GF-D8 (cell line): Measurements from ENCODE around the gene METTL2B.
"Not testable (repeated sequence)": the region's sequence is repeated elsewhere in the genome, so short reads cannot be mapped to it uniquely, and the experiment has no call there.

Experiments
- DNase-seq: peaks from one replicate; lab custom pipeline; 2025; lab: John Stamatoyannopoulos, UW

The METTL2B gene

DNA sequence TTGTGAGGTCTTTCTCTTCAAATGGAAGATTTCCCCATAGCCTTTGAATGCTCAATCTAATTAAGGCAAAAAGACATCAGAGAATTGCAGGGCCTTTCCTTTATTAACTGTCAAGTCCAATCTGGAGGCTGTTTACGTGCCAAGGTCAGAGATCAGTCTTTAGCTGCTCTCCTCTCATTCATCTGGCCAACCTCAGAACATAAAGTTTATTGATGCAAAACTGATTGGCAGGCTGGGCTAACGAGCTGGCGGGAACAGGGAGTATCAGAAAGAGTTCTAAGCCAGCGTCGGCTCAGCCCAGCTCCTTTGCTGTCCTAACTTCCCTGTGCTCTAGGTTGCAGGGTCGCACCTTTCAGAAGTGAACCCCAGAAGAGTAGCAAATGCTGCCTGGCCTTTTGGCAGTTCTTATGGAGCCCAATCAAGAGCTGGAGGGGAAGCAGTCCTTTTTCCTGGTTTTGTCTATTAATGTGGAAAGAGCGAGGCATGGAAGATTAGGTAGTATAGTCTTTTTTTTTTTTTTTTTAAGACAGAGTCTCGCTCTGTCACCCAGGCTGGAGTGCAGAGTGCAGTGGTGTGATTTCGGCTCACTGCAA, 47.5 kb downstream of the METTL2B start:
- not testable (repeated sequence) for DNase-seq

DNA sequence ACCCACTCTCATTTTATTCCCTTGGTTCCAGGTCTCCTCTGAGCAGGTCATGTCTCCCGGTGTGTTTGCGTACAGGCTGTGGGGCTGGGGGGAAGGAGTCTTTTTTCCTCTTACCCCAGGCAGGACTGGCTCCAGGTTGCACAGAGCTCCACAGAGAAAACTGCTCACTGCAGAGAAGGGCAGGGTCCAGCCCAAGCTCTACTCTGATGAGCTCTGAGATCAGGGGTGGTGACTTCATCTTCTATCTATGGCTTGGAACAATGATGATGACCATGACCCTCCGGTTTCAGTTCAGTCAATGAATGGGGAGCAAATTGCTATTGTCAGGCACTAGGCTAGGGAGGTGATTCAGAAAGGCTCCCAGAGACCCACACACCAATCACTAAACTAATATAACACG, 49.0 kb downstream of the METTL2B start:
- DNase-seq = not testable (repeated sequence)

DNA sequence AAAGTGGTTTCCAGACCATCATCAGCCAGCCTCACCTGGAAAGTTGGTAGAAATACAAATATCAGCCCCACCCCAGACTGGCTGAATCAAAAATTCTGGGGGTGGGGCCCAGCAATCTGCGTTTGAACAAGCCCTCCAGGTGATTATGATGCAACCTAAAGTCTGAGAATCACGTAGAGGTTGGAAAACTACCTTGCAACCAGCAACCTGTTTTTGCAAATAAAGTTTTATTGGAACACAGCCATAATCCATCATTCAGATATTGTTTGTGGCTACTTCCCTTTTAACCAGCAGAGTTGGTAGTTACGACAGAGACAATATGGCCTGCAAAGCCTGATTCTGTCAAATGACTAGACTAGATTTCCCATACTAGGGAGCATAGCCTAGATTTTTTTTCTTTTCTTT, 49.5 kb downstream of the METTL2B start:
- DNase-seq = not testable (repeated sequence)

DNA sequence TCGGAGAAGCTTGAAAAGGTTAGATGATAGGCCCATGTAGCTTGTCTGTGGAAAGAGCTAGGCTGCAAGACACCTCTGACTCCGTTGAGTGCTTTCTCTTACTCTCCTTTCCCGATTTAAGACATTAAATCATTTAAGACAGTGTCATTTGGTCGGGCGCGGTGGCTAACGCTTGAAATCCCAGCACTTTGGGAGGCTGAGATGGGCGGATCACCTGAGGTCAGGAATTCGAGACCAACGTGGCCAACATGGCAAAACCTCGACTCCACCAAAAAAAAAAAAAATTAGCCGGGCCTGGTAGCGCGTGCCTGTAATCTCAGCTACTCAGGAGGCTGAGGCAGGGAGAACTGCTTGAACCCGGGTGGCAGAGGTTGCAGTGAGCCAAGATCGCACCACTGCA, 52.6 kb downstream of the METTL2B start:
- DNase-seq = not testable (repeated sequence)

DNA sequence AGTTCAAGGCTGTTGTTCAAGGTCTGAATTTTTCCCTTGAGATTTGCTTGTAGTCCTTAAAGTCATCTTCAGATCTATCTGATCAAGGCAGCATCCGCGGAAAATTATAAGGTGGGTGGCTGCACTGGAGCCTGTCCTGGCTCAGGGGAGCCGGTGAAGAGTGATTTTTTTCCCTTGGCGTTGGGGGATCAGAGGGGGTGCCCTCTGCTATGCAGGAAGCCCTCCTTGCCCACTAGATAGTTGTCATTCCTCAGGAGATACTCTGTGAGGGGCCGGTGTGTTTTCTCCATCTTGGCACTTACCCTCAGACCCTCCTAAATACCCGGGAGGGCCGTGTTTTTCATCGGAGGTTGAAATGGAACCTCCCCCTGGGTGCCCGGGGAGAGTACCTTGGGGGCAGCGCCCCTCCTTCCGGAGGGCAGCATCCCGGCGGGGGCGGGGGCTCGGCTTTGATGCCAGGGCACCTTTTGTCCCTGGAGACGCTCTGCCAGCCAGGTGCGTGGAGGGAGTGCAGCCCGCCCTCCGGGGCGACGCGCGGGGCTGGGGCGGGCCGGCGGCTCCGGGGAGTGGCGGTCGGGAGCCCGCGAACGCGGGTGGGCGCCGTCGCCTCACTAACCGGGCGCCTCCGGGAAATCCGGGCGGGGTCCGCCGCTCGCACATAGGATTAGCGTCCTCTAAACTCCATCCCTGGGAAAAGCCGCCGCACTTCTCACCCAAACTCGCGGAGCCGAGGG, 53.7 kb downstream of the METTL2B start:
- DNase-seq = not testable (repeated sequence)

DNA sequence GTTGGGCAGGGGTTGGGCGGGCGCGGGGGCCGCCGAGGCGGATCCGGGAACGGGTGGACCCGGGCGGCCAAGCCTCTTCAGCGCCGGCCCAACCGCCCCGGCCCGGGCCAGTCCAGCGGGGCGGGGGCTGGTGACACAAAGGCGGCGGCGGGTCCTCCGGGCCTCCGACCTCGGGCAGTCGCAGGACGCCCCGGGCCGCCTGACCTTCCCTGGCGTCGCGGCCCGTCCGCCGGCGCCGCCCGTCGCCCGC, 54.2 kb downstream of the METTL2B start:
- DNase-seq = no peak

DNA sequence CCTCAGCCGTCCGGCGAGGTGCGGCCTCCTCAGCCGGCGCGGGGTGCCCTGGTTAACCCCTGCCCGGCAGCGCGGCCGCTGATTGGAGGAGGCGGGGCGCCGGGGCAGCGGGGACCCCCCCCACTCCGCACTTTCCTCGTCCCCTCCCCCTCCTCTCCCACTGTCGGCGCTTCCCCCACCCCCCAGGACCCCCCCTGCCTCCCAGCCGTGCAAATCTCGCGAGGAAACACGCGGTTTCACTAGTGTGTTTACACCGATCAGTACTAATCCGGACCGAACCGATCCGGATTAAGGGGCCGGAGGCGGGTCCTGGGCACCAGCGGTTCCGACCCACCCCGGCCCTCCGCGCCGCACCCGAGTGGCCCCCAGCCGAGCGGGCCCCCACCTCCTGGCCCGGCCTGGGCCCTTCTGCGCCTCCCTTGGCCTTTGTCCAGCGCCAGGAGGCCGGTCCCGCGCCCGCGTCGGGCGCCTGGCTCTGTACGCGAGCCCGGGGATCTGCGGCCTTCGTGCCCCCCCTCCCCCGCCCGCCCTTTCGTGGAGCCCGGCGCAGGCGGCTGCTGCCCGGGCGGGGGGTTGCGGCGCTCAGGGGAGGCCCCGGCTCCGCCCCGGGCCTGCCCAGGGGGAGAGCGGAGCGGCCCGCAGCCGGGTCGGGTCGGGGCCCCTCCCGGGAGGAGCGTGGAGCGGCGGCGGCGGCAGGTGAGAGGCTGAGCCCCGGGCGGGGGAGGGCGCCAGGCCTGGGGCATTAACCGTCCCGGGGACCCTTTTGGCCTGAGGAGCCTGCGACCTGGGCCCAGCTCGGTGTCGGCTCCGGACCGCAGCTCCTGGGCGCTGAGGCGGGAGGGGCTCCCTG, 54.8 kb downstream of the METTL2B start:
- peak; percentile 61 for DNase-seq

DNA sequence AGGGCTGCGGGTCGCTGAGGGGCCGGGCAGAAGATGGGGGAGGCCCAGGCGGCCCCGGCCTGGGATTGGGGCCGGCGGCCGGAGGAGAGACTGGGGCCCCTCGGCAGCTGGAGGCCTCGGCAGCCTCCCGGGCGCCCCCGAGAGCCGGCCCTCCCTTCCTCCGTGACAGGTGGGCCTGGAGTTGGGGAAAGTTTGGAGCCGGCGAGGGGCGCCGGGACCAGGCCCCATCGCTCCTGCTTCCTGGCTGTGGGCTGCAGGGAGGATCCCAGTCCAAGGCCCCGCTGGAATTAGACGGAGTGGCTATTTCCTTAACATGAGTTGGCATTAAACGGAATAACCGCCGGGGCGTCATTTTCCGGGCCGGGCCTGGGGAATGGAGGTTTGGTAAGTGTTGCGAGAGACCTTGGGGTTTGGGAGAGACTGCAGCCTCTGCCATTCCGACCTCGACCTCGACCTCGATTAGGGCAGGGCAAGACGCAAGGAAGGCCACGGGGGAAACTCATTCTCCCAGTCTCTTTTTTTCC, 55.5 kb downstream of the METTL2B start:
- peak; percentile 34 for DNase-seq

DNA sequence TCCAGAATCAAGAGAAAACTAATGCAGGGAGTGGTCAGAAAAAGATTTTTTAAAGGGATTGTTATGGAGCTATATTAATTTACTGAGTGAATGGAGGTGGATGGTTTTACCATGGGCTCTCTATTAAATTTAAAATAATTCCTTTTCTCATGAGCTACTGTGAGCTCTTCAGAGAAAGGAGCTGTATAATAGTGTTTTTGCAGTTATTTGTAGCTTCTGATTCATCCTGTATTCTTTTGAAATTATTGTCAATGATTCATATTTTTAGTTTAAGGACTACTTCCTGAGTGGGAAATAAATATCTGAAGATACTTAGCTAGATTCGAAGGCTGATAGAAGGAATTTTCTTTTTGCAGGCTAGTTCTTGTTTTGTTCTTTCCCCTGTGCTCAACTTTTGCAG, 56.4 kb downstream of the METTL2B start:
- DNase-seq = not testable (repeated sequence)

DNA sequence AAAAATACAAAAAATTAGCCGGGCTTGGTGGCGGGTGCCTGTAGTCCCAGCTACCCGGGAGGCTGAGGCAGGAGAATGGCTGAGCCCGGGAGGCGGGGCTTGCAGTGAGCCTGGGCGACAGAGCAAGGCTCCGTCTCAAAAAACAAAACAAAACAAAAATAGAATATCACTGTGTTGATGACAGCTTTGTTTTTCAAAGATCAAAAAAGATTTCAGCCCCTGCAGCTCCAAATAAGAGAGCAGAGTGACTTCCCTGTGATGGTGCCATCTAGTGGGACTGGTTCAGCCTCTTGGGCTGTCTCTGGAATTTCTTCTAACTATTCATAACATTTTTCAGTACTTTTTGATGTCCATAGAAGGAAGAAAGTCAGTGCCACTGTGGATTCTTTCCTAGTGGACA, 60.9 kb downstream of the METTL2B start:
- DNase-seq = not testable (repeated sequence)

DNA sequence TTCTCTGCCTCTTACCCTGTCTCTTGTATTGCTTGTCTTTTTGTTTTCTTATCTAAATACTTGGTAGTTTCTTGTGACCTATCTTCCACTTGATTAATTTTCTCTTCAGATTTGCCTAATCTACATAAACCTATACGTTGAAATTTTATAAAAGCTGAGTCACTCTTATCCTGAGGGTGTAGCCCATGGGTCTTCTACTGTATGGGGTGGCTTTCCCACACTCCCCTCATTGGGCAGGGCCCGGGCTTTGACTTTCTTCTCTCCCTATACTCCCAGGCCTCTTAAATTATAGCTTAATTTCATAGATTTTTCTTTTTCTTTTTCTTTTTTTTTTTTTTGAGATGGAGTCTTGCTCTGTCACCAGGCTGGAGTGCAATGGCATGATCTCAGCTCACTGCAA, 66.0 kb downstream of the METTL2B start:
- not testable (repeated sequence) for DNase-seq

DNA sequence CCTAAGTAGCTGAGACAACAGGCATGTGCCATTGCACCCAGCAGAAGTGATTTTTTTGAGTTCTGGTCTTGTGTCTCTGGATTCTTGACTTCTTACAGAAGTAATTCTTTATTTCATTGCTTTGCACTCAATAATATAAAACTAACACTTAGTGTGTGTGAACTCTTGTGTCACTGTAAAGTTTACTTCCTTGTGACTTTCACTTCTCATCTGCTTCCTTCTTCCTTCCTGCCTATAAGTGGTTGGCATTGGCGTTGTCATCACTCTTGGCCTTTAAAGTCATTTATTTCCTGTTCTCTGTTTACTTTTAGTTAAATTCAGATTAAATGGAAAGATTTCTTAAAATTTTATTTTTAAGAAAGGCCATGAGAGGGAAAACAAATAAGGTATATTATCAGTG, 66.8 kb downstream of the METTL2B start:
- not testable (repeated sequence) for DNase-seq

DNA sequence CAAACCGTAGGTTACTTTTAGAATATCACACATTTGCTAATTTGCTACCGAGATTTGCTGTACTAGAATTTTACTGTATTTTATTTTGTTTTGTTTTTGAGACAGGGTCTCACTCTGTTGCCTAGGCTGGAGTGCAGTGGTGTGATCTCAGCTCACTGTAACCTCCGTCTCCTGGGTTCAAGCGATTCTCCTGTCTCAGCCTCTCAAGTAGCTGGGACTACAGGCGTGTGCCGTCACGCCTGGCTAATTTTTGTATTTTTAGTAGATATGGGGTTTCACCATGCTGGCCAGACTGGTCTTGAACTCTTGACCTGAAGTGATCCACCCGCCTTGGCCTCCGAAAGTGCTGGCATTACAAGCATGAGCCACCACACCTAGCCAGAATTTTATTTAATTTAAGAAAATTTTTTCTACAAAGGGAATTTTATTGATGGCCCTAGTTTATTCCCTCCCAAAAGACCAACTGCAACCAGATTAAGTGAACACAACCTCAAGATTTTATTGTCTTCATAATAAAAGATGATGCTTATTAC, 69.8 kb downstream of the METTL2B start:
- not testable (repeated sequence) for DNase-seq

DNA sequence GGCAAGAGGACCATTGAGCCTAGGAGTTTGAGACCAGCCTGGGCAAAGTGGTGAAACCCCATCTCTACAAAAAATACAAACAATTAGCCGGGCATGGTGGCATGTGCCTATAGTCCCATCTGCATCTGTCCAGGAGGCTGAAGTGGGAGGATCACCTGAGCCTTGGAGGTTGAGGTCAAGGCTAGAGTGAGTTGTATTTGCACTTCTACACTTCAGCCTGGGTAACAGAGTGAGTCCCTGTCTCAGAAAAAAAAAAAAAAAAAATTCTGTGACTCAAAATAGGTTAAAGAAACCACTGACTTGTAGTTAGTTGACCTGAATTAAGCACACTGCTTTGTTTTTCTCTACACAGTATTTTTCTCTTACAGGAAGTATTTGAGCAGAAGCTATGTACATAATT, 74.4 kb downstream of the METTL2B start:
- no peak for DNase-seq

DNA sequence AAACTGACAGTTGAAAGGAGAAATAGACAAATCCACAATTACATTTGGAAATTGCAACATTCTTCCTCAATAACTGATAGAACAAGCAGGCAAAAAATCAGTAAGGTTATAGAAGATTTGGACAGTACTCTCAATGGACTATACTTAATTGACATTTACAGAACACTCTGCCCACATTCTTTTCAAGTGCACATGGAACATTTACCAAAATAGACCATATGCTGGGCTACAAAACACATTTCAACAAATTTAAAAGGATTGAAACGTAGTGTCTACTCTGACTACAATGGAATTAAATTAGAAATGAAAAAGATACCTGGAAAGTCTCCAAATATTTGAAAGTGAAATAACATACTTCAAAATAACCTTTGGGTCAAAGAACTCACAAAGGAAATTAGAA, 77.8 kb downstream of the METTL2B start:
- DNase-seq = not testable (repeated sequence)
